Omental fat pad (tissue), 4 donors: ENCODE measurements around the gene TMCO5A. TPM values are rescaled to one million over a fixed set of nuclear protein-coding genes. Genes with fewer than 3 reads are reported as not detected.

Experiments
- ATAC-seq: fragments of 150-250 bp; one replicate; pipeline ENCODE4 v1.9.1; 2016; ENCODE audit warnings: mild to moderate bottlenecking, moderate library complexity; ENCODE audit not compliant: low FRiP score
- DNase-seq: peaks from one replicate; pipeline ENCODE4 v3.0.0-alpha.2; 2019; ENCODE audit warnings: low spot score
- CTCF ChIP-seq, 3 donors: fragments of 450-650 bp; IDR thresholded peaks; one replicate each; pipeline ENCODE4 v1.5.1; 2016 to 2017; ENCODE audit warnings: antibody characterized with exemption in 3 of 3, mild to moderate bottlenecking in 3 of 3, moderate library complexity in 2 of 3
- total RNA-seq, 4 donors: library from RNA; depleted of rRNA; stranded (reverse); fragments of >200 nt; gene quantifications; one replicate each; pipeline ENCODE4 v1.1.0, GENCODE V29; 2016

The TMCO5A gene
- total RNA-seq, 4 donors from 2014 or later, result not detected

DNA sequence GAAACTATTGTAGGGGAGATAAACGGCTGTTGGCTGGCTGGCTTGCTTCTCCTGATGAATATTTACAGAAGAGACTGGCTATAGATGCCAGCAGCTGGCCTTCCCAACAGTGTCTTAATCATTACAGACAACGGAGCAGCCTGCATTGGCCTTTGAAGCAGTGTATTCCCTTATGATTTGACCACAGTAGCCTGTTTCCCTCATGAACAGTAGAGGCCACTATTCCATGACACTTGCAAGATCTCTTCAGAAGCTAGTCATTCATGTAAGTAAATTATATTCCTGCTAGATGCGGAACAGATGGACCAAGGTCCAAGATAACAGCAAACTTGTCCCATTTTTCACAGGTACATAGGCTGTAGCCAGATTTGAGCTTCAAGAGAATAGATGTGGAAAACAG is 47.3 kb downstream of the TMCO5A start:
- no peak for DNase-seq
- no peak for TF ChIP-seq CTCF (IDR thresholded peaks at IDR 0.05)
- no peak for ATAC-seq

- no peak for ATAC-seq
- no peak for DNase-seq
- TF ChIP-seq CTCF (IDR thresholded peaks at IDR 0.05), result no peak
These were observed 49.9 kb downstream of the TMCO5A start for GRCh38 chr15:37984368-37984767.

DNA sequence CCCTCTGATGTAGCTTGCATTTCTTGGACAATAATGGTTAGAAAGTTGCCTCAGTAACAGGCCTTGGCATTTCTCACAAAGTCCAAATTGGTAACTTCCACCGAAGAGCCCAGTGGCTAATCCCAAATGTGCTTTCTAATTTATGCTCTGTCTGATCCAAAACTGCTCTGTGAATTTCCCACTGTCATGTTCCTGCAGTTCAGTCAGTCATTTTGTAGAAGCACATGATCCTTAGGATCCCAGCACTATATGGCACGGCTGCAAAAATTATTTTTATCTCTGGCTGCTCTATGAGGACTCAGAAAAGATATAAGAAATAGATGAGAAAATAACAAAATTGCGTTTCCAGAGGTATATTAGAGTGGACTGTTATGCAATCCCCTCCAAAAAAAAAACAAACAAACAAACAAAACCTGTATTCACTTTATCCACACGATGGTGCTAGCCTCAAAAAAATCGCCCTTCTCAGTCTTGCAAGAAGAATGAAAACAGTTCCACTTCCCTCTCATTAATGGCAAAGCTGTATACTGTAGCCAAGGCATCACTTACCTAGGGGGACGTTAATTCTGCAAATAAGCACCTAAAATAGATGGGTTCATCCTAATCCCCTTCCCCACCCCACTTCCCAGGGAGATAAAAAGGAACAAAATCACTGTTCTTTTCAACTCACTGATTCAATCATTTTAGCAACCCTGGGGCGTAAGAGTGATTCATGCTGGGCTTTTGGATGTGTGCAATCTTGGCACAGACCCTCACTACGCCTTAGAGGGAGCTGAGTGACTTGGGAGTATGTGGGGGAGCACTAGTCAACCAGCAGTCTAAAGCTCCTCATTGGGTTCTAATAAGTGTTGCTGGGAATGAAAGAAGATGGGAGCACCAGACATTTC is 61.3 kb downstream of the TMCO5A start:
- ATAC-seq (peak; percentile 97), DNase-seq (peak; percentile 31)
- TF ChIP-seq CTCF (IDR thresholded peaks at IDR 0.05), result no peak
